Head of caudate nucleus (tissue), 42 donors: ENCODE results near the gene PPP1R27.

Experiments
- DNase-seq, 42 donors: peaks; one replicate each; pipeline versions ENCODE4 v3.0.0 to v3.0.0-alpha.2; 2020 to 2021; ENCODE audit warnings: mixed read lengths in 7 of 42
- intact Hi-C: fragments of 100-400 bp; cut with DNase I; formaldehyde crosslinking; loops from one replicate; pipeline ENCODE4 v1.15.0; 2022

Gene PPP1R27

GRCh38 chr17:81810476-81810875, 24.4 kb downstream of the PPP1R27 start:
- intact Hi-C loops = no loop called here
- DNase-seq = no peak

GRCh38 chr17:81809556-81809998, 25.3 kb downstream of the PPP1R27 start:
- DNase-seq = no peak
- intact Hi-C loops = no loop called here

- DNase-seq = no peak
- intact Hi-C loops = no loop called here
Measured at GRCh38 chr17:81808778-81809555, 25.9 kb downstream of the PPP1R27 start.

GRCh38 chr17:81807839-81808238, 27.0 kb downstream of the PPP1R27 start:
- intact Hi-C loops = no loop called here
- DNase-seq = no peak

- DNase-seq = no peak
- intact Hi-C loops = no loop called here
Measured at GRCh38 chr17:81807210-81807719, 27.6 kb downstream of the PPP1R27 start.

GRCh38 chr17:81806461-81807209, 28.2 kb downstream of the PPP1R27 start:
- no peak for DNase-seq
- intact Hi-C loops = no loop called here

GRCh38 chr17:81805707-81806460, 29.0 kb downstream of the PPP1R27 start:
- DNase-seq = no peak
- intact Hi-C loops = no loop called here

GRCh38 chr17:81804559-81805399, 30.1 kb downstream of the PPP1R27 start:
- intact Hi-C loops = no loop called here

GRCh38 chr17:81803728-81804558, 30.9 kb downstream of the PPP1R27 start, which contains the start of gene GCGR:
TSS of gene GCGR (plus strand) at chr17:81804150. CDS start at chr17:81809019, 4,869 bp downstream.
- intact Hi-C loops = no loop called here
- no peak for DNase-seq

More at GRCh38 chr17:81804559-81805399, 30.1 kb downstream of the PPP1R27 start:
- DNase-seq = no peak

GRCh38 chr17:81802856-81803643, 31.8 kb downstream of the PPP1R27 start:
- no peak for DNase-seq
- intact Hi-C loops = no loop called here

GRCh38 chr17:81802048-81802758, 32.6 kb downstream of the PPP1R27 start:
- DNase-seq = no peak
- intact Hi-C loops = no loop called here

- no peak for DNase-seq
- intact Hi-C loops = no loop called here
Measured at GRCh38 chr17:81801327-81801726, 33.5 kb downstream of the PPP1R27 start.

GRCh38 chr17:81794509-81794908, 40.3 kb downstream of the PPP1R27 start:
- intact Hi-C loops = no loop called here

GRCh38 chr17:81794074-81794476, 40.8 kb downstream of the PPP1R27 start:
- no peak for DNase-seq
- intact Hi-C loops = no loop called here

More at GRCh38 chr17:81794509-81794908, 40.3 kb downstream of the PPP1R27 start:
- no peak for DNase-seq

GRCh38 chr17:81792675-81793615, 41.9 kb downstream of the PPP1R27 start:
- intact Hi-C loops = no loop called here
- DNase-seq = no peak
